Esophagus muscularis mucosa (tissue), 4 donors: Measurements from ENCODE around the gene SIRPA. TPM values are rescaled to one million over a fixed set of nuclear protein-coding genes. Genes with fewer than 3 reads are reported as not detected.

Experiments used
- DNase-seq: peaks from one replicate; pipeline ENCODE4 v3.0.0-alpha.2; 2017; ENCODE audit errors: extremely low spot score
- H3K27ac ChIP-seq, 4 donors: fragments of 200-600 bp; sonication (generic); replicated peaks in 1 of 4; 1 replicate in 3 of 4; 2 replicates in 1 of 4; pipeline ENCODE4 v1.5.1; 2016 to 2019; ENCODE audit warnings: mild to moderate bottlenecking in 1 of 4
- H3K27me3 ChIP-seq, 4 donors: fragments of 200-600 bp; sonication (generic); one replicate each; pipeline versions ENCODE4 v1.5.1 to v1.6.0; 2016 to 2019
- H3K36me3 ChIP-seq, 4 donors: fragments of 200-600 bp; sonication (generic); one replicate each; pipeline ENCODE4 v1.5.1; 2016 to 2019
- H3K4me1 ChIP-seq, 4 donors: fragments of 200-600 bp; sonication (generic); one replicate each; pipeline ENCODE4 v1.5.1; 2016 to 2019
- H3K4me3 ChIP-seq, 4 donors: fragments of 200-600 bp; sonication (generic); 1 replicate in 2 of 4; 2 replicates in 2 of 4; pipeline ENCODE4 v1.5.1; 2016 to 2019; ENCODE audit warnings: mild to moderate bottlenecking in 4 of 4, moderate library complexity in 1 of 4
- H3K9me3 ChIP-seq, 4 donors: fragments of 200-600 bp; sonication (generic); 1 replicate in 3 of 4; 2 replicates in 1 of 4; pipeline ENCODE4 v1.5.1; 2016 to 2019
- EP300 ChIP-seq: sonication (generic); formaldehyde crosslinking; IDR thresholded peaks from one replicate; pipeline ENCODE4 v1.6.1; 2017; ENCODE audit warnings: antibody characterized with exemption
- POLR2A ChIP-seq: fragments of 450-650 bp; IDR thresholded peaks from one replicate; pipeline ENCODE4 v1.6.1; 2017; ENCODE audit warnings: antibody characterized with exemption, moderate library complexity, mild to moderate bottlenecking, low read depth
- POLR2AphosphoS5 ChIP-seq, 2 donors: sonication (generic); formaldehyde crosslinking; IDR thresholded peaks; one replicate each; pipeline ENCODE4 v1.6.1; 2017; ENCODE audit warnings: antibody characterized with exemption in 2 of 2
- WGBS: methylation state at CpG from one replicate; pipeline ENCODE4 v1.1.5; 2018; 5-methylcytosine and 5-hydroxymethylcytosine counted together
- intact Hi-C: fragments of 100-400 bp; cut with DNase I; formaldehyde crosslinking; loops from one replicate; pipeline ENCODE4 v1.15.1; 2023
- total RNA-seq, 4 donors: library from RNA; depleted of rRNA; stranded (reverse); fragments of >200 nt; gene quantifications; one replicate each; pipeline versions ENCODE4 v1.1.0 to v1.2.1, GENCODE V29; 2016
- TF ChIP-seq, protein P1 (sequence below), 3 experiments: fragments of 200-600 bp in 2 of 3; fragments of 450-650 bp in 1 of 3; sonication (generic) in 2 of 3; IDR thresholded peaks; one replicate each; pipeline ENCODE4 v1.5.1; 2017 to 2019; ENCODE audit warnings: antibody characterized with exemption in 3 of 3, mild to moderate bottlenecking in 2 of 3, moderate library complexity in 1 of 3

SIRPA gene
- total RNA-seq, 4 donors from 2014 or later, result 19.5 to 39.8 (median 32.5) TPM

DNA sequence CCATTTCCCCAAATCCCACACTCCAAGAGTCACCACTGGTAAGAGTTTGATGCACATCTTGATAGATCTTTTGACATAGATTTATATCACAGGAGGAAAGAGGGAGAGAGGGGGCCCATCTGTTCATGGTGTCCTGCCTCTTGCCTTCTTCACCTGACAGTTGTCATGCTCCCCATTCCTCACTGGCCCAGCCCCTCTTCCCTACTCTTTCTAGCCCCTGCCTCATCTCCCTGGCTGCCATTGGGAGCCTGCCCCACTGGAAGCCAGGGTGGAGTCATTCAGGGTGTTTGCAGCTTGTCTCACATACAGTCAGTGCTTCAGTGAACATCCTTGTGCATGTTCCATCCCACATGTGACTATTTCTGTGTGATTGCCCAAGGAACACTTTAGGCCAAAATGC, 27.6 kb downstream of the SIRPA start:
- Histone ChIP-seq H3K36me3 (peaks cover 8 to 62% (median 21%) of the 10 kb centered on the region in 4 donors), H3K27ac (no peak overlapping the region), H3K4me1 (peaks cover 0 to 5% (median 0%) of the 10 kb centered on the region in 4 donors), H3K4me3 (no peak overlapping the region), H3K9me3 (no peaks in the 10 kb centered on the region), H3K27me3 (no peaks in the 10 kb centered on the region)
- TF ChIP-seq POLR2A (no peak), EP300 (no peak), POLR2AphosphoS5 (IDR thresholded peaks at IDR 0.05) (no peak)
- TF ChIP-seq, protein P1, sequence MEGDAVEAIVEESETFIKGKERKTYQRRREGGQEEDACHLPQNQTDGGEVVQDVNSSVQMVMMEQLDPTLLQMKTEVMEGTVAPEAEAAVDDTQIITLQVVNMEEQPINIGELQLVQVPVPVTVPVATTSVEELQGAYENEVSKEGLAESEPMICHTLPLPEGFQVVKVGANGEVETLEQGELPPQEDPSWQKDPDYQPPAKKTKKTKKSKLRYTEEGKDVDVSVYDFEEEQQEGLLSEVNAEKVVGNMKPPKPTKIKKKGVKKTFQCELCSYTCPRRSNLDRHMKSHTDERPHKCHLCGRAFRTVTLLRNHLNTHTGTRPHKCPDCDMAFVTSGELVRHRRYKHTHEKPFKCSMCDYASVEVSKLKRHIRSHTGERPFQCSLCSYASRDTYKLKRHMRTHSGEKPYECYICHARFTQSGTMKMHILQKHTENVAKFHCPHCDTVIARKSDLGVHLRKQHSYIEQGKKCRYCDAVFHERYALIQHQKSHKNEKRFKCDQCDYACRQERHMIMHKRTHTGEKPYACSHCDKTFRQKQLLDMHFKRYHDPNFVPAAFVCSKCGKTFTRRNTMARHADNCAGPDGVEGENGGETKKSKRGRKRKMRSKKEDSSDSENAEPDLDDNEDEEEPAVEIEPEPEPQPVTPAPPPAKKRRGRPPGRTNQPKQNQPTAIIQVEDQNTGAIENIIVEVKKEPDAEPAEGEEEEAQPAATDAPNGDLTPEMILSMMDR (IDR thresholded peaks at IDR 0.05), result no peak
- DNase-seq, result no peak
- intact Hi-C loops, result no loop called here

- peaks cover 8 to 58% (median 19%) of the 10 kb centered on the region in 4 donors for H3K36me3 ChIP-seq
- intact Hi-C loops, result no loop called here
- TF ChIP-seq EP300 (no peak), POLR2AphosphoS5 (IDR thresholded peaks at IDR 0.05) (no peak), POLR2A (no peak)
- TF ChIP-seq, protein P1 (IDR thresholded peaks at IDR 0.05), result no peak
- no peaks in the 10 kb centered on the region for H3K27me3 ChIP-seq
- no peak overlapping the region for H3K4me3 ChIP-seq
- H3K4me1 ChIP-seq, result peaks cover 0 to 5% (median 1%) of the 10 kb centered on the region in 4 donors
- H3K9me3 ChIP-seq, result no peaks in the 10 kb centered on the region
- WGBS, result 94% methylated on average over 10 of the region's 13 CpGs
- no peak overlapping the region for H3K27ac ChIP-seq
- no peak for DNase-seq
These were observed 30.0 kb downstream of the SIRPA start for GRCh38 chr20:1924910-1925861.

DNA sequence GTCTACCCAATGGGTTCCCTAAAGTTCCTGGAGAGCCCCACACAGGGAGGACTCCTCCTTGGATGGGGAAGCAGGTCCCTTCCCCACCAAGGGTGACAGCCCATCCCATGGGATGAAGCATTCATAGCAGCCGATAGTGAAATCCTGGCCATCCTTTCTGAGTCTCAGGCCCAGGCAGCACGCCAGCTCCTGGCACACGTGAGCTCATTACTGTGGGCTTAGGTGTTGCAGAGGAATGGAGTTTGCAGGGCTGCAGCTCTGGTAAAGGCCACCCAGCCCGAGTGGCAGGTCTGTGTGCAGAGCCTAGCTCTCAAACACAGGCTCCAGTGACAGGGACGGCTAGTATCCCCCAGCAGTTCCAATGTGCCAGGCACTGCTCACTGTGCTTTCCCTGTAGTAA, 31.0 kb downstream of the SIRPA start:
- Histone ChIP-seq H3K36me3 (peaks cover 8 to 58% (median 20%) of the 10 kb centered on the region in 4 donors), H3K4me1 (peaks cover 0 to 5% (median 1%) of the 10 kb centered on the region in 4 donors), H3K27ac (no peak overlapping the region), H3K27me3 (no peaks in the 10 kb centered on the region), H3K4me3 (no peak overlapping the region), H3K9me3 (no peaks in the 10 kb centered on the region)
- intact Hi-C loops, result no loop called here
- TF ChIP-seq POLR2AphosphoS5 (IDR thresholded peaks at IDR 0.05) (no peak), EP300 (no peak), POLR2A (no peak)
- TF ChIP-seq, protein P1 (IDR thresholded peaks at IDR 0.05), result no peak
- WGBS, result 74% methylated on average over 5 of the region's 5 CpGs
- no peak for DNase-seq

DNA sequence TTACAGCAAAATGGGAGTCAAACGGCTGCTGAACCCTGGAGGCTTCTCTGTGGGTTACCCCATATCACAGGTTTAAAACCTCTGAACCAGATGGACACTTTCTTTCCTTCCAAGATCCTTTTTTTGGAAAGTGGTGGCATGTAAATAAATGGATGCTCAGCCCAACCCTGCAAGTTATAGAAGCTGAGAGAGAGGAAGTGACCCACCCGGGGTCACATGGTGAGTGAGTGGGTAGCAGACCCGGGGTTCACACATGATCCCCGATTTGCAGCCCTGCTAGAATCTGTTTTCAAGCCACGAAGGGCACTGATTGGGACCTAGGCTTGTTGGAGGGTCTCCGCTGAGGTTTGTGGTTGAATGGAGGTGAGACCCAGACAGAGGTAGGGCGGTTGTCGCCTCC, 32.0 kb downstream of the SIRPA start:
- H3K4me1 ChIP-seq, result peaks cover 0 to 5% (median 1%) of the 10 kb centered on the region in 4 donors
- no peak for TF ChIP-seq EP300
- TF ChIP-seq POLR2A, result no peak
- H3K27me3 ChIP-seq, result no peaks in the 10 kb centered on the region
- intact Hi-C loops, result no loop called here
- H3K9me3 ChIP-seq, result no peaks in the 10 kb centered on the region
- WGBS, result 75% methylated on average over 8 of the region's 8 CpGs
- H3K27ac ChIP-seq, result no peak overlapping the region
- no peak for DNase-seq
- H3K36me3 ChIP-seq, result peaks cover 8 to 54% (median 18%) of the 10 kb centered on the region in 4 donors
- H3K4me3 ChIP-seq, result no peak overlapping the region

DNA sequence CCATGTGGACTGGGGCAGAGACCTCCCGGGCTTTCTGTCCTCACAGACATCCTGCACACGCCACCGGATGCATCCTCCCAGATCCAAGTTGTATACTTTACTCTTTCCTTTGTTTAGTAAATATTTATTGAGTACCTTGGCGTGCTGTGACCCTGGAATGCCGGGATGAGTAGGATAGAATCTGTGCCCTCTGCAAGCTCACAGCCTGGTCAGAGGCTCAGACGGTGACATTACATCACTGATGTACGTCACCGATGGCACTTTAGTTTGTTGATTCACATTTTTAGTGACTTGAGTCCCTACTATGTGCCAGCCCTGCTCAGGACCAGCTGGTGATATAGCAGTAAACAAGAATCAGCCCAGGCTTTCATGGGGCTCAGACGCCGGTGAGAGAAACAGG, 32.9 kb downstream of the SIRPA start:
- Histone ChIP-seq H3K36me3 (peaks cover 0 to 45% (median 12%) of the 10 kb centered on the region in 4 donors), H3K27me3 (no peaks in the 10 kb centered on the region), H3K4me1 (peaks cover 0 to 5% (median 2%) of the 10 kb centered on the region in 4 donors), H3K9me3 (no peaks in the 10 kb centered on the region), H3K4me3 (no peak overlapping the region), H3K27ac (no peak overlapping the region)
- intact Hi-C loops, result no loop called here
- WGBS, result 90% methylated on average over 10 of the region's 10 CpGs
- TF ChIP-seq EP300 (no peak), POLR2A (no peak), POLR2AphosphoS5 (IDR thresholded peaks at IDR 0.05) (no peak)
- TF ChIP-seq, protein P1 (IDR thresholded peaks at IDR 0.05), result no peak
- no peak for DNase-seq
